Colonic mucosa (tissue), 4 donors: Measurements from ENCODE around the gene PLPP3. TPM values are rescaled to one million over a fixed set of nuclear protein-coding genes. Genes with fewer than 3 reads are reported as not detected.

Experiments used
- DNase-seq: peaks from one replicate; pipeline ENCODE4 v3.0.0-alpha.2; 2020
- H3K27ac ChIP-seq: fragments of 200-600 bp; one replicate; pipeline ENCODE4 v1.8.0; 2021
- H3K27me3 ChIP-seq: fragments of 200-600 bp; one replicate; pipeline ENCODE4 v1.8.0; 2021
- H3K36me3 ChIP-seq: fragments of 200-600 bp; one replicate; pipeline ENCODE4 v1.8.0; 2021
- H3K4me1 ChIP-seq: fragments of 200-600 bp; one replicate; pipeline ENCODE4 v1.8.0; 2021; ENCODE audit warnings: mild to moderate bottlenecking
- H3K4me3 ChIP-seq: fragments of 200-600 bp; one replicate; pipeline ENCODE4 v1.8.0; 2021
- H3K9ac ChIP-seq, 2 donors: one replicate each; pipeline ENCODE4 v1.7.0; 2013; ENCODE audit warnings: control low read depth in 2 of 2, low read depth in 2 of 2, low read length in 2 of 2
- H3K9me3 ChIP-seq: fragments of 200-600 bp; one replicate; pipeline ENCODE4 v1.8.0; 2021
- CTCF ChIP-seq: fragments of 200-600 bp; IDR thresholded peaks from one replicate; pipeline ENCODE4 v1.8.0; 2022; ENCODE audit warnings: antibody characterized with exemption, mild to moderate bottlenecking
- intact Hi-C: fragments of 100-400 bp; cut with DNase I; formaldehyde crosslinking; loops from one replicate; pipeline ENCODE4 v1.14.1; 2022
- total RNA-seq, 2 donors: library from RNA; stranded (reverse); fragmentation: NEBNext Ultra II Directional in 1 of 2; extraction: Animal tissue kit (Norgen Biotek cat#: 25700) in 1 of 2; gene quantifications; one replicate each; pipeline ENCODE4 v1.2.1, GENCODE V29; 2021
- donor health status: healthy.
- donor health status: DM: no; HTN: no; CAD: no.
- donor health status: DM: no; HTN: no; CAD: no.

Gene PLPP3
- total RNA-seq, 2 donors from 2014 or later: 18.6 to 33.3 TPM

GRCh38 chr1:56490619-56491018 lies 88.7 kb downstream of the PLPP3 start:
- Histone ChIP-seq H3K36me3 (no peaks in the 10 kb centered on the region), H3K4me3 (no peak overlapping the region), H3K9me3 (no peaks in the 10 kb centered on the region), H3K27me3 (no peaks in the 10 kb centered on the region), H3K4me1 (no peaks in the 10 kb centered on the region), H3K27ac (no peak overlapping the region), H3K9ac (no peak overlapping the region)
- intact Hi-C loops: no loop called here
- DNase-seq: no peak
- TF ChIP-seq CTCF: no peak

GRCh38 chr1:56489695-56490094 lies 89.7 kb downstream of the PLPP3 start:
- no peak overlapping the region for H3K4me3 ChIP-seq
- DNase-seq: no peak
- no peaks in the 10 kb centered on the region for H3K4me1 ChIP-seq
- no peak overlapping the region for H3K9ac ChIP-seq
- H3K36me3 ChIP-seq: no peaks in the 10 kb centered on the region
- no peak overlapping the region for H3K27ac ChIP-seq
- no peaks in the 10 kb centered on the region for H3K9me3 ChIP-seq
- no peaks in the 10 kb centered on the region for H3K27me3 ChIP-seq
- no peak for TF ChIP-seq CTCF
- intact Hi-C loops: no loop called here

GRCh38 chr1:56484695-56485094 lies 94.7 kb downstream of the PLPP3 start:
- TF ChIP-seq CTCF: no peak
- Histone ChIP-seq H3K36me3 (no peaks in the 10 kb centered on the region), H3K27ac (no peak overlapping the region), H3K9ac (no peak overlapping the region), H3K4me1 (no peaks in the 10 kb centered on the region), H3K27me3 (no peaks in the 10 kb centered on the region), H3K9me3 (no peaks in the 10 kb centered on the region), H3K4me3 (no peak overlapping the region)
- no peak for DNase-seq
- intact Hi-C loops: no loop called here

- no peaks in the 10 kb centered on the region for H3K4me1 ChIP-seq
- H3K27ac ChIP-seq: no peak overlapping the region
- H3K27me3 ChIP-seq: no peaks in the 10 kb centered on the region
- no peaks in the 10 kb centered on the region for H3K9me3 ChIP-seq
- H3K36me3 ChIP-seq: no peaks in the 10 kb centered on the region
- no peak for DNase-seq
- no peak overlapping the region for H3K4me3 ChIP-seq
- no peak overlapping the region for H3K9ac ChIP-seq
- intact Hi-C loops: no loop called here
- no peak for TF ChIP-seq CTCF
Measured at GRCh38 chr1:56483104-56483503, 96.3 kb downstream of the PLPP3 start.

- no peak for DNase-seq
- Histone ChIP-seq H3K4me3 (no peak overlapping the region), H3K9ac (no peak overlapping the region), H3K4me1 (no peaks in the 10 kb centered on the region), H3K27me3 (no peaks in the 10 kb centered on the region), H3K36me3 (no peaks in the 10 kb centered on the region), H3K9me3 (no peaks in the 10 kb centered on the region), H3K27ac (no peak overlapping the region)
- intact Hi-C loops: no loop called here
- no peak for TF ChIP-seq CTCF
Measured at GRCh38 chr1:56482486-56482885, 96.9 kb downstream of the PLPP3 start.

- Histone ChIP-seq H3K4me1 (no peaks in the 10 kb centered on the region), H3K9ac (no peak overlapping the region), H3K27ac (no peak overlapping the region), H3K4me3 (no peak overlapping the region), H3K36me3 (no peaks in the 10 kb centered on the region), H3K9me3 (no peaks in the 10 kb centered on the region), H3K27me3 (no peaks in the 10 kb centered on the region)
- no peak for DNase-seq
- TF ChIP-seq CTCF: no peak
- intact Hi-C loops: no loop called here
Measured at GRCh38 chr1:56481140-56481694, 98.1 kb downstream of the PLPP3 start.
